Thyroid gland (tissue), 4 donors: ENCODE data around the gene ZNF283.

Experiments
- CTCF ChIP-seq, 6 experiments: fragments of 200-600 bp in 3 of 6; fragments of 450-650 bp in 3 of 6; sonication (generic) in 3 of 6; IDR thresholded peaks; one replicate each; pipeline ENCODE4 v1.5.1; 2016 to 2019; ENCODE audit warnings: antibody characterized with exemption in 6 of 6, mild to moderate bottlenecking in 2 of 6, inconsistent platforms in 1 of 6, moderate library complexity in 1 of 6
- POLR2A ChIP-seq, 2 donors: fragments of 450-650 bp; IDR thresholded peaks; one replicate each; pipeline ENCODE4 v1.6.1; 2017; ENCODE audit warnings: antibody characterized with exemption in 2 of 2, mild to moderate bottlenecking in 2 of 2, moderate library complexity in 1 of 2

- TF ChIP-seq POLR2A (IDR thresholded peaks at IDR 0.05) (no peak), CTCF (IDR thresholded peaks at IDR 0.05) (no peak)
Observed at GRCh38 chr19:43778651-43779050, 48.5 kb upstream of the ZNF283 start.
